GM10847 (cell line): ENCODE measurements around the gene IKBKE.

Experiments
- POLR2A ChIP-seq: IDR thresholded peaks from 2 replicates; pipeline ENCODE4 v1.6.1; 2011; ENCODE audit not compliant: insufficient read length; ENCODE audit errors: extremely low read depth

IKBKE gene

GRCh38 chr1:206478746-206479145 lies 8.5 kb downstream of the IKBKE start:
- TF ChIP-seq POLR2A: no peak

- no peak for TF ChIP-seq POLR2A
Measured at GRCh38 chr1:206479183-206480125, 9.2 kb downstream of the IKBKE start.

GRCh38 chr1:206480211-206480610 lies 9.9 kb downstream of the IKBKE start:
- no peak for TF ChIP-seq POLR2A

GRCh38 chr1:206482611-206483010 lies 12.3 kb downstream of the IKBKE start:
- no peak for TF ChIP-seq POLR2A

GRCh38 chr1:206484901-206485300 lies 14.6 kb downstream of the IKBKE start:
- no peak for TF ChIP-seq POLR2A

- no peak for TF ChIP-seq POLR2A
Measured at GRCh38 chr1:206486995-206487788, 16.9 kb downstream of the IKBKE start.

GRCh38 chr1:206487970-206488369 lies 17.7 kb downstream of the IKBKE start:
- TF ChIP-seq POLR2A: no peak

- TF ChIP-seq POLR2A: no peak
Measured at GRCh38 chr1:206488466-206488865, 18.2 kb downstream of the IKBKE start.

GRCh38 chr1:206489980-206490770 lies 19.9 kb downstream of the IKBKE start:
- no peak for TF ChIP-seq POLR2A

GRCh38 chr1:206490771-206491405 lies 20.6 kb downstream of the IKBKE start:
- TF ChIP-seq POLR2A: no peak

GRCh38 chr1:206491616-206492015 lies 21.3 kb downstream of the IKBKE start:
- no peak for TF ChIP-seq POLR2A

GRCh38 chr1:206492589-206492988 lies 22.3 kb downstream of the IKBKE start:
- no peak for TF ChIP-seq POLR2A

GRCh38 chr1:206493279-206493678 lies 23.0 kb downstream of the IKBKE start:
- no peak for TF ChIP-seq POLR2A

GRCh38 chr1:206495011-206495461 lies 24.8 kb downstream of the IKBKE start:
- no peak for TF ChIP-seq POLR2A
